ENCODE results near the gene ALDOB. TPM values are rescaled to one million over a fixed set of nuclear protein-coding genes. Genes with fewer than 3 reads are reported as not detected.

The ALDOB gene
- total and polyA plus RNA-seq, 2 of the 8 experiments (the other 6 are each of a cell fraction or from before 2014, with no cell fraction given) = not detected

DNA sequence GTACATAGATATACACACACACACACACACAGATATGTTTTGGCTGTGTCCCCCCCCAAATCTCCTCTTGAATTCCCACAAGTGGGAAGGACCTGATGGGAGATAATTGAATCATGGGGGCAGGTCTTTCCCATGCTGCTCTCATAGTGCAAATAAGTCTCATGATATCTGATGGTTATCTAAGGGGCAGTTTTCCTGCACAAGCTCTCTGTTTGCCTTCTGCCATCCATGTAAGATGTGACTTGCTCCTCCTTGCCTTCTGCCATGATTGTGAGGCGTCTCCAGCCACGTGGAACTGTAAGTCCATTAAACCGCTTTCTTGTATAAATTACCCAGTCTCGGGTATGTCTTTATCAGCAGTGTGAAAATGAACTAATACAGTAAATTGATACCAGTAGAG is 15.9 kb upstream of the ALDOB start:
- ChIA-PET CTCF (ENCODE audit: partially characterized antibody) (interaction anchor here (0.7 to 2.9 kb wide), 6 partner anchors 8 to 98 kb away, joined by 3 to 11 read pairs (median 4); no protein-coding TSS in a partner anchor), POLR2A (ENCODE audit: partially characterized antibody) (no interaction called here)
- H3K27ac ChIP-seq (ENCODE audit: low read depth, low read length) = no peak overlapping the region
- H3K4me3 ChIP-seq (ENCODE audit: extremely low read depth in 1 of 4, insufficient read depth in 2 of 4, low read depth in 3 of 4, low read length in 4 of 4) = no peak overlapping the region
- H2AFZ ChIP-seq (ENCODE audit: low read length) = no peak overlapping the region
- DNase-seq (ENCODE audit: low read depth in 1 of 2, low spot score in 2 of 2) (no peak), FAIRE-seq (no peak)
- H3K79me1 ChIP-seq (ENCODE audit: low read depth, low read length) = no peaks in the 10 kb centered on the region
- H3K27me3 ChIP-seq (replicated peaks in 1 of 4; ENCODE audit: control insufficient read depth in 3 of 4, extremely low read depth in 1 of 4, insufficient read depth in 3 of 4, low read length in 3 of 4) = no peaks in the 10 kb centered on the region
- H3K4me2 ChIP-seq (ENCODE audit: insufficient read depth in 1 of 2, low read depth in 2 of 2, low read length in 2 of 2) = no peak overlapping the region
- H4K91ac ChIP-seq (replicated peaks; ENCODE audit: insufficient read length, low read length) = no peak overlapping the region
- peaks cover 2 to 6% of the 10 kb centered on the region in 2 experiments; a peak in 2 of 4 replicates for H3K9me3 ChIP-seq (ENCODE audit: insufficient read depth in 2 of 2, low read depth in 1 of 2, low read length in 1 of 2)
- H3K4me1 ChIP-seq (replicated peaks in 1 of 4; ENCODE audit: control insufficient read depth in 3 of 4, insufficient read depth in 4 of 4, low read length in 3 of 4) = peaks cover 0 to under 1% (median 0%) of the 10 kb centered on the region in 4 experiments; a peak in 2 of 7 replicates
- no peak overlapping the region for H2BK12ac ChIP-seq (ENCODE audit: low read depth, low read length)
- no peaks in the 10 kb centered on the region for H3K79me2 ChIP-seq (ENCODE audit: control insufficient read depth in 1 of 2, insufficient read depth in 2 of 2, low read length in 2 of 2)
- no peaks in the 10 kb centered on the region for H3K36me3 ChIP-seq (ENCODE audit: control insufficient read depth in 2 of 4, insufficient read depth in 4 of 4, low read length in 3 of 4)
- H2BK5ac ChIP-seq (ENCODE audit: low read depth, low read length) = no peak overlapping the region
- H3K23ac ChIP-seq (ENCODE audit: insufficient read length) = no peak overlapping the region
- H3K4ac ChIP-seq (replicated peaks; ENCODE audit: insufficient read length, low read depth, low read length) = no peak overlapping the region
- H2BK15ac ChIP-seq (ENCODE audit: low read length) = no peak overlapping the region
- no peaks in the 10 kb centered on the region for H4K20me1 ChIP-seq (replicated peaks in 1 of 2; ENCODE audit: control insufficient read depth in 1 of 2, insufficient read depth in 2 of 2, low read length in 2 of 2)
- H3K9ac ChIP-seq (replicated peaks in 1 of 4; ENCODE audit: extremely low read depth in 1 of 4, low read depth in 3 of 4, low read length in 3 of 4) = no peak overlapping the region
- no peak overlapping the region for H3K56ac ChIP-seq (replicated peaks; ENCODE audit: insufficient read length, low read depth, low read length)
- 98% methylated on average over 4 of the region's 4 CpGs; no CpG with 5 or more reads in 1 of the 2 experiments for WGBS, 2 experiments (ENCODE audit: extremely low coverage in 1 of 2, insufficient coverage in 1 of 2, insufficient read length in 1 of 2, insufficient replicate concordance in 2 of 2, low coverage in 1 of 2, low lambda C conversion rate in 2 of 2, missing lambda C conversion rate in 1 of 2)
- no peak overlapping the region for H2BK20ac ChIP-seq (ENCODE audit: low read length)
- peaks cover 1% of the 10 kb centered on the region; the same call in 1 of the 2 replicates for H3K23me2 ChIP-seq (ENCODE audit: low read depth, low read length)
- H4K5ac ChIP-seq (ENCODE audit: insufficient read length, low read depth, low read length) = no peak overlapping the region
- H3K14ac ChIP-seq (ENCODE audit: insufficient read length) = no peak overlapping the region
- no peak overlapping the region for H2BK120ac ChIP-seq (replicated peaks; ENCODE audit: low read depth, low read length)
- H3K18ac ChIP-seq (ENCODE audit: extremely low read depth, low read length) = no peak overlapping the region
- H2AK5ac ChIP-seq (ENCODE audit: low read depth, low read length) = no peak overlapping the region
- no peak overlapping the region for H4K8ac ChIP-seq (ENCODE audit: extremely low read depth, insufficient read depth, low read length)
- TF ChIP-seq CBX8 (IDR thresholded peaks at IDR 0.05; ENCODE audit: borderline replicate concordance, low read depth, low read length) (no peak), MAFK (IDR thresholded peaks at IDR 0.05; ENCODE audit: low read depth, low read length) (no peak), RAD21 (IDR thresholded peaks at IDR 0.05 in 1 of 2, conservative IDR thresholded peaks at IDR 0.05 in 1 of 2; ENCODE audit: low read depth in 2 of 2, low read length in 2 of 2) (no peak)
